Keratinocyte (primary cell): ENCODE data around the gene BBLN. TPM values are rescaled to one million over a fixed set of nuclear protein-coding genes. Genes with fewer than 3 reads are reported as not detected.

Experiments used
- DNase-seq: peaks from one replicate; pipeline ENCODE4 v3.0.0-alpha.2; 2011; ENCODE audit warnings: low read depth, missing footprints, low spot score
- FAIRE-seq: peaks from 2 replicates; lab custom pipeline; 2011; peaks lifted over from hg19 to GRCh38; lab: Jason Lieb, UNC
- H2AFZ ChIP-seq: 2 replicates; pipeline ENCODE4 v1.6.0; 2012; ENCODE audit warnings: low read length, control low read depth, inconsistent platforms; ENCODE audit not compliant: control insufficient read depth
- H3K27ac ChIP-seq: 2 replicates; pipeline ENCODE4 v1.5.1; 2011; ENCODE audit warnings: low read length; ENCODE audit not compliant: control insufficient read depth, insufficient read depth
- H3K27me3 ChIP-seq: 3 replicates; pipeline ENCODE4 v1.6.0; 2011; ENCODE audit warnings: low read length; ENCODE audit not compliant: control insufficient read depth, insufficient read depth; ENCODE audit errors: extremely low read depth
- H3K36me3 ChIP-seq, 2 experiments: 2 replicates in 1 of 2; 3 replicates in 1 of 2; pipeline ENCODE4 v1.5.1; 2011; ENCODE audit warnings: low read length in 2 of 2, mild to moderate bottlenecking in 1 of 2; ENCODE audit not compliant: control insufficient read depth in 2 of 2, insufficient read depth in 2 of 2; ENCODE audit errors: extremely low read depth in 1 of 2
- H3K4me1 ChIP-seq: 3 replicates; pipeline ENCODE4 v1.5.1; 2011; ENCODE audit warnings: low read length; ENCODE audit not compliant: control insufficient read depth, insufficient read depth; ENCODE audit errors: extremely low read depth
- H3K4me2 ChIP-seq: 3 replicates; pipeline ENCODE4 v1.6.0; 2011; ENCODE audit warnings: low read depth, low read length; ENCODE audit not compliant: control insufficient read depth, insufficient read depth; ENCODE audit errors: extremely low read depth
- H3K4me3 ChIP-seq, 3 experiments: fragments of 200-600 bp in 1 of 3; sonication (generic) in 1 of 3; 2 replicates in 2 of 3; 3 replicates in 1 of 3; pipeline ENCODE4 v1.5.1; 2011 to 2016; ENCODE audit warnings: low read length in 3 of 3, mild to moderate bottlenecking in 3 of 3, control low read depth in 2 of 3, inconsistent platforms in 1 of 3, low read depth in 1 of 3, mixed read lengths in 1 of 3, mixed run types in 1 of 3, moderate library complexity in 1 of 3; ENCODE audit not compliant: control insufficient read depth in 2 of 3, insufficient read depth in 2 of 3; ENCODE audit errors: extremely low read depth in 1 of 3
- H3K79me2 ChIP-seq: 2 replicates; pipeline ENCODE4 v1.6.0; 2012; ENCODE audit warnings: low read length; ENCODE audit not compliant: control insufficient read depth, insufficient read depth
- H3K9ac ChIP-seq: 3 replicates; pipeline ENCODE4 v1.6.0; 2011; ENCODE audit warnings: low read length; ENCODE audit not compliant: control insufficient read depth, insufficient read depth; ENCODE audit errors: extremely low read depth
- H3K9me1 ChIP-seq: 3 replicates; pipeline ENCODE4 v1.6.0; 2011; ENCODE audit warnings: low read length; ENCODE audit not compliant: control insufficient read depth, insufficient read depth; ENCODE audit errors: extremely low read depth
- H3K9me3 ChIP-seq: 2 replicates; pipeline ENCODE4 v1.5.1; 2012; ENCODE audit warnings: low read depth, low read length; ENCODE audit not compliant: control insufficient read depth
- H4K20me1 ChIP-seq: 3 replicates; pipeline ENCODE4 v1.6.0; 2011; ENCODE audit warnings: low read length; ENCODE audit not compliant: control insufficient read depth, insufficient read depth; ENCODE audit errors: extremely low read depth
- EZH2 ChIP-seq: IDR thresholded peaks from one replicate; pipeline ENCODE4 v1.6.1; 2012; ENCODE audit warnings: inconsistent platforms, mild to moderate bottlenecking, low read length, moderate library complexity
- dilution Hi-C: fragments of 300-500 bp; cut with MboI; formaldehyde crosslinking; loops from one replicate; pipeline ENCODE4 v1.7.0; 2020; ENCODE audit warnings: low sequenced_read_pairs; ENCODE audit not compliant: extremely low pct_ligation_motif_present
- polyA plus RNA-seq, 5 experiments: library from polyadenylated mRNA; depleted of rRNA in 3 of 5; stranded (reverse) in 3 of 5; stranded (forward) in 1 of 5; unstranded in 1 of 5; fragments of >200 nt; gene quantifications; 1 replicate in 1 of 5; 2 replicates in 3 of 5; 3 replicates in 1 of 5; pipeline versions ENCODE4 v1.2.1 to v1.2.3, GENCODE V29; 2011 to 2012; ENCODE audit warnings: missing spikeins in 2 of 5, low read depth in 1 of 5, low replicate concordance in 1 of 5
- TF ChIP-seq, protein P1 (sequence below), 3 experiments: IDR thresholded peaks in 1 of 3; conservative IDR thresholded peaks in 1 of 3; optimal IDR thresholded peaks in 1 of 3; 2 replicates in 2 of 3; 3 replicates in 1 of 3; pipeline versions ENCODE3 to v1.5.1; 2011; ENCODE audit warnings: low read length in 3 of 3, mild to moderate bottlenecking in 3 of 3, moderate library complexity in 2 of 3, control low read depth in 1 of 3, inconsistent platforms in 1 of 3; ENCODE audit not compliant: insufficient read depth in 2 of 3; ENCODE audit errors: extremely low read depth in 1 of 3

The BBLN gene
- polyA plus RNA-seq, 1 donor (not counting 4 experiments of a cell fraction or from before 2014, with no cell fraction given), result 35.9 TPM

DNA sequence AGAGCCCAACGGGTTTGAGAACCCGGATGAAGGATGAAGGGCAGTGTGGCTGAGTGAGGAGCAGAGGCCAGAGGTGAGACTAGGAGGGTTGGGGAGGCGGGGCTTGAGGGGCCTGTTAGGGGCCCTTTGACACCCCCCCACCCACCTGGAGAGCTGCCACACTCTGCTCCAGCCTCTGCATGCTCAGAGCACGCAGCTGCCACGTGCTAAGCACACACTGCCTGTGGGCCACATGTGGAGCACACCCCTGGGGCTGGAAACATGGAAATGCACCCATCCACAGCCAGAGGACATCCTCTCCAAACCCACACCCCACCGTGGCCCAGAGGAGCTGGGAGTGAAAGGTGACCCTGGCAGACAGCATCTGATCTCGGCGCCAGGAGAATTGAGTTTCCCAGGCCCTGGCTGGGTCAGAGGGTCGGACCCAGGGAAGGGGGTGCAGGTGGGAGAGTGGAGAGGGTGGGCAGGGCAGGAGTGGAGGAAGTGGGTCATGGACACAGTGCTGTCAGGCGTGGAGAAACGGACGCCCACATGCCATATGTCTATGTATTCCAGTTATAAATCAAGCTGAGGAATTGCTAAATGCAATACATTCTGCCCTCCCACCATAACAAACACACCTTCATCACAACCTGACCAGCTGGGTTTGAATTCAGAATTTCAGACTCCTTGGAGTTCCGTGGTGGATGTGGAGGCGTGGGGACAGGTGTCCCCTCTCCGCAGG lies 49.0 kb downstream of the BBLN start:
- no peak for TF ChIP-seq EZH2
- TF ChIP-seq, protein P1, sequence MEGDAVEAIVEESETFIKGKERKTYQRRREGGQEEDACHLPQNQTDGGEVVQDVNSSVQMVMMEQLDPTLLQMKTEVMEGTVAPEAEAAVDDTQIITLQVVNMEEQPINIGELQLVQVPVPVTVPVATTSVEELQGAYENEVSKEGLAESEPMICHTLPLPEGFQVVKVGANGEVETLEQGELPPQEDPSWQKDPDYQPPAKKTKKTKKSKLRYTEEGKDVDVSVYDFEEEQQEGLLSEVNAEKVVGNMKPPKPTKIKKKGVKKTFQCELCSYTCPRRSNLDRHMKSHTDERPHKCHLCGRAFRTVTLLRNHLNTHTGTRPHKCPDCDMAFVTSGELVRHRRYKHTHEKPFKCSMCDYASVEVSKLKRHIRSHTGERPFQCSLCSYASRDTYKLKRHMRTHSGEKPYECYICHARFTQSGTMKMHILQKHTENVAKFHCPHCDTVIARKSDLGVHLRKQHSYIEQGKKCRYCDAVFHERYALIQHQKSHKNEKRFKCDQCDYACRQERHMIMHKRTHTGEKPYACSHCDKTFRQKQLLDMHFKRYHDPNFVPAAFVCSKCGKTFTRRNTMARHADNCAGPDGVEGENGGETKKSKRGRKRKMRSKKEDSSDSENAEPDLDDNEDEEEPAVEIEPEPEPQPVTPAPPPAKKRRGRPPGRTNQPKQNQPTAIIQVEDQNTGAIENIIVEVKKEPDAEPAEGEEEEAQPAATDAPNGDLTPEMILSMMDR (optimal IDR thresholded peaks at IDR 0.05 in 1 of 3, IDR thresholded peaks at IDR 0.05 in 1 of 3, conservative IDR thresholded peaks at IDR 0.05 in 1 of 3; ENCODE audit: extremely low read depth in 1 of 3, insufficient read depth in 2 of 3, low read length in 3 of 3), result no peak
- no peaks in the 10 kb centered on the region for H3K79me2 ChIP-seq
- no peaks in the 10 kb centered on the region for H3K9me3 ChIP-seq
- DNase-seq, result no peak
- dilution Hi-C loops, result no loop called here
- no peak overlapping the region for H3K4me3 ChIP-seq
- H3K36me3 ChIP-seq, result no peaks in the 10 kb centered on the region
- H3K27me3 ChIP-seq, result peaks cover 24% of the 10 kb centered on the region
- no peaks in the 10 kb centered on the region for H4K20me1 ChIP-seq
- H3K27ac ChIP-seq, result no peak overlapping the region
- H2AFZ ChIP-seq, result no peak overlapping the region
- no peaks in the 10 kb centered on the region for H3K9me1 ChIP-seq
- FAIRE-seq, result no peak
- no peak overlapping the region for H3K9ac ChIP-seq
- H3K4me1 ChIP-seq, result peaks cover 9% of the 10 kb centered on the region
- H3K4me2 ChIP-seq, result no peak overlapping the region

DNA sequence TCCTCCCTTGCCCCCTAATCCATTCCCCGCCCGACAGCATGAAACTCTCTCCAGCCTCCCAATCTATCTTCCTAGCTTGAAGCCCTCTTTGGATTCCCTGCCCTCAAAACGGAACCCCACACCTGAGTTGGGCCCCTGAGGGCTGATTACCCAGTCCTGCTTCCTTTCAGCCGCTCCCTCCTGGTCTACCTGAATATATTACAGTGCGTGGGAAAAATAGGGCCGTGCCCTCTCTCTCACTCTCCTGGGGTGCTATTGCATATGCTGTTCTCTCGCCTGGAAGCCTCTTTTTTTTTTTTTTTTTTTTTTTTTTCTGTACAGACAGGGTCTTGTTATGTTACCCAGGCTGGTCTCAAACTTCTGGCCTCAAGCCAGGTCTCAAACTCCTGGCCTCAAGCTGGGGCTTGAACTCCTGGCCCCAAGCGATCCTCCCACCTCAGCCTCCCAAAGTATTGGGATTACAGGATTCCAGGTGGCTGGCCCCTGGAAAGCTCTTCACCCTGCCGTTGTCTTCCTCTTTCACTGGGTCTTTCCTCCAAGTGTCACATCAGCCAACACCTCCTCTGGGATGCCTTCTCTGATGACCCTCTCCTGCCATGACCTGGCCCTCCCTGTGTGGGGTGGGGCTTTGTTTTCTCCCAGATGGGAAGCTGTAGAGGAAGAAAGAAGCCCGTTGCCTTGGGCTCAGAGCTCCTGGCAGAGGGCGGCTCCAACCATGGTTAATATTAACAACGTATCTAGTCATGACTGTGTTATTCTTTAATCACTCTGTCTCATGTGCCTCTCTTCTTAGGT lies 51.3 kb downstream of the BBLN start:
- Histone ChIP-seq H3K4me3 (no peak overlapping the region), H3K4me2 (no peak overlapping the region), H4K20me1 (no peaks in the 10 kb centered on the region), H3K9ac (no peak overlapping the region), H3K27ac (no peak overlapping the region), H3K79me2 (no peaks in the 10 kb centered on the region), H3K9me3 (no peaks in the 10 kb centered on the region), H3K36me3 (no peaks in the 10 kb centered on the region), H3K9me1 (no peaks in the 10 kb centered on the region), H3K27me3 (peaks cover 12% of the 10 kb centered on the region), H3K4me1 (peaks cover 12% of the 10 kb centered on the region), H2AFZ (no peak overlapping the region)
- no peak for DNase-seq
- dilution Hi-C loops, result no loop called here
- TF ChIP-seq, protein P1 (optimal IDR thresholded peaks at IDR 0.05 in 1 of 3, IDR thresholded peaks at IDR 0.05 in 1 of 3, conservative IDR thresholded peaks at IDR 0.05 in 1 of 3; ENCODE audit: extremely low read depth in 1 of 3, insufficient read depth in 2 of 3, low read length in 3 of 3), result no peak
- no peak for TF ChIP-seq EZH2
- no peak for FAIRE-seq
